H1 (cell line): Measurements from ENCODE around the gene LRRC37A3. TPM values are rescaled to one million over a fixed set of nuclear protein-coding genes. Genes with fewer than 3 reads are reported as not detected.
"Not testable (repeated sequence)": the region's sequence is repeated elsewhere in the genome, so short reads cannot be mapped to it uniquely, and the experiment has no call there.

Source experiments
- CTCF ChIA-PET: fragments of 300-600 bp; sonication (Branson Sonifier 250); formaldehyde crosslinking; loops from one replicate; lab custom pipeline; 2021; ENCODE audit not compliant: partially characterized antibody; lab: Charles Lee
- POLR2A ChIA-PET: fragments of 300-600 bp; sonication (Branson Sonifier 250); formaldehyde crosslinking; loops from one replicate; lab custom pipeline; 2021; ENCODE audit warnings: inconsistent platforms; ENCODE audit not compliant: partially characterized antibody; lab: Charles Lee
- DNase-seq, 2 experiments: peaks; one replicate each; pipeline versions ENCODE4 v3.0.0 to v3.0.0-alpha.2; 2010 to 2022; ENCODE audit warnings: low spot score in 2 of 2, low read depth in 1 of 2, mixed read lengths in 1 of 2
- FAIRE-seq: peaks from 2 replicates; lab custom pipeline; 2011; peaks lifted over from hg19 to GRCh38; lab: Jason Lieb, UNC
- H2AFZ ChIP-seq: 2 replicates; pipeline ENCODE4 v1.8.1; 2012; ENCODE audit warnings: low read length, inconsistent platforms
- H2AK5ac ChIP-seq: 2 replicates; pipeline ENCODE4 v1.6.1; 2013; ENCODE audit warnings: low read depth, low read length
- H2BK120ac ChIP-seq: replicated peaks from 2 replicates; pipeline ENCODE3; 2013; ENCODE audit warnings: low read depth, low read length, inconsistent platforms
- H2BK12ac ChIP-seq: 2 replicates; pipeline ENCODE4 v1.6.1; 2013; ENCODE audit warnings: low read depth, low read length
- H2BK15ac ChIP-seq: 2 replicates; pipeline ENCODE4 v1.6.1; 2013; ENCODE audit warnings: low read length
- H2BK20ac ChIP-seq: 2 replicates; pipeline ENCODE4 v1.6.1; 2013; ENCODE audit warnings: low read length
- H2BK5ac ChIP-seq: 2 replicates; pipeline ENCODE4 v1.6.1; 2013; ENCODE audit warnings: low read depth, low read length
- H3K14ac ChIP-seq: 2 replicates; pipeline ENCODE4 v1.6.1; 2013; ENCODE audit warnings: inconsistent platforms; ENCODE audit not compliant: insufficient read length
- H3K18ac ChIP-seq: 2 replicates; pipeline ENCODE4 v1.6.1; 2013; ENCODE audit warnings: low read length; ENCODE audit errors: extremely low read depth
- H3K23ac ChIP-seq: 2 replicates; pipeline ENCODE4 v1.6.1; 2013; ENCODE audit warnings: inconsistent platforms; ENCODE audit not compliant: insufficient read length
- H3K23me2 ChIP-seq: 2 replicates; pipeline ENCODE4 v1.6.1; 2013; ENCODE audit warnings: low read depth, low read length
- H3K27ac ChIP-seq: 2 replicates; pipeline ENCODE4 v1.6.1; 2011; ENCODE audit warnings: low read depth, low read length, inconsistent platforms
- H3K27me3 ChIP-seq, 4 experiments: replicated peaks in 1 of 4; 1 replicate in 1 of 4; 2 replicates in 3 of 4; pipeline versions ENCODE4 v1.6.1 to v1.8.1; 2011 to 2013; ENCODE audit warnings: low read length in 3 of 4, mild to moderate bottlenecking in 3 of 4, inconsistent platforms in 2 of 4, mixed read lengths in 2 of 4, moderate library complexity in 1 of 4; ENCODE audit not compliant: control insufficient read depth in 3 of 4, insufficient read depth in 3 of 4; ENCODE audit errors: extremely low read depth in 1 of 4
- H3K36me3 ChIP-seq, 4 experiments: 2 replicates each; pipeline versions ENCODE4 v1.6.1 to v1.8.1; 2011 to 2013; ENCODE audit warnings: mild to moderate bottlenecking in 4 of 4, low read length in 3 of 4, moderate library complexity in 2 of 4, control low read depth in 1 of 4, inconsistent platforms in 1 of 4; ENCODE audit not compliant: insufficient read depth in 4 of 4, control insufficient read depth in 2 of 4
- H3K4ac ChIP-seq: replicated peaks from 2 replicates; pipeline ENCODE3; 2013; ENCODE audit warnings: low read length, low read depth, mixed read lengths, inconsistent platforms; ENCODE audit not compliant: insufficient read length
- H3K4me1 ChIP-seq, 4 experiments: replicated peaks in 1 of 4; 1 replicate in 1 of 4; 2 replicates in 3 of 4; pipeline versions ENCODE4 v1.6.1 to v1.8.1; 2011 to 2013; ENCODE audit warnings: low read length in 3 of 4, inconsistent platforms in 2 of 4, mixed read lengths in 1 of 4; ENCODE audit not compliant: insufficient read depth in 4 of 4, control insufficient read depth in 3 of 4
- H3K4me2 ChIP-seq, 2 experiments: 2 replicates each; pipeline versions ENCODE4 v1.6.1 to v1.8.1; 2011 to 2013; ENCODE audit warnings: low read depth in 2 of 2, low read length in 2 of 2, control low read depth in 1 of 2, inconsistent platforms in 1 of 2, mild to moderate bottlenecking in 1 of 2; ENCODE audit not compliant: insufficient read depth in 1 of 2
- H3K4me3 ChIP-seq, 4 experiments: fragments of 200-600, 300-600 bp in 1 of 4; sonication (generic), shearing (Covaris generic), sonication (Bioruptor Twin) in 1 of 4; 2 replicates each; pipeline versions ENCODE4 v1.5.1 to v1.8.1; 2011 to 2016; ENCODE audit warnings: low read length in 4 of 4, low read depth in 3 of 4, control low read depth in 2 of 4, inconsistent platforms in 2 of 4, mild to moderate bottlenecking in 2 of 4, mixed read lengths in 1 of 4, moderate library complexity in 1 of 4; ENCODE audit not compliant: insufficient read depth in 2 of 4; ENCODE audit errors: extremely low read depth in 1 of 4
- H3K56ac ChIP-seq: replicated peaks from 2 replicates; pipeline ENCODE3; 2013; ENCODE audit warnings: low read depth, mild to moderate bottlenecking, mixed read lengths, low read length, inconsistent platforms; ENCODE audit not compliant: insufficient read length
- H3K79me1 ChIP-seq: 2 replicates; pipeline ENCODE4 v1.6.1; 2013; ENCODE audit warnings: low read depth, low read length, control low read depth
- H3K79me2 ChIP-seq, 2 experiments: 2 replicates each; pipeline versions ENCODE4 v1.6.1 to v1.8.1; 2012 to 2013; ENCODE audit warnings: low read length in 2 of 2, mild to moderate bottlenecking in 2 of 2, inconsistent platforms in 1 of 2; ENCODE audit not compliant: insufficient read depth in 2 of 2, control insufficient read depth in 1 of 2
- H3K9ac ChIP-seq, 4 experiments: replicated peaks in 1 of 4; 1 replicate in 1 of 4; 2 replicates in 3 of 4; pipeline versions ENCODE4 v1.6.1 to v1.8.1; 2011 to 2013; ENCODE audit warnings: low read depth in 3 of 4, low read length in 3 of 4, control low read depth in 2 of 4, mild to moderate bottlenecking in 2 of 4, moderate library complexity in 2 of 4, inconsistent platforms in 1 of 4; ENCODE audit errors: extremely low read depth in 1 of 4
- H3K9me3 ChIP-seq, 2 experiments: 2 replicates each; pipeline versions ENCODE4 v1.6.1 to v1.8.1; 2012 to 2013; ENCODE audit warnings: mild to moderate bottlenecking in 2 of 2, moderate library complexity in 2 of 2, control low read depth in 1 of 2, inconsistent platforms in 1 of 2, low read depth in 1 of 2, low read length in 1 of 2, mixed read lengths in 1 of 2; ENCODE audit not compliant: insufficient read depth in 2 of 2
- H4K20me1 ChIP-seq, 2 experiments: replicated peaks in 1 of 2; 2 replicates each; pipeline versions ENCODE3 to v1.8.1; 2011 to 2013; ENCODE audit warnings: inconsistent platforms in 2 of 2, low read length in 2 of 2, mild to moderate bottlenecking in 1 of 2; ENCODE audit not compliant: insufficient read depth in 2 of 2, control insufficient read depth in 1 of 2
- H4K5ac ChIP-seq: 2 replicates; pipeline ENCODE4 v1.6.1; 2013; ENCODE audit warnings: low read length, low read depth, mixed read lengths, inconsistent platforms; ENCODE audit not compliant: insufficient read length
- H4K8ac ChIP-seq: 2 replicates; pipeline ENCODE4 v1.8.0; 2013; ENCODE audit warnings: mild to moderate bottlenecking, moderate library complexity, low read length, inconsistent platforms; ENCODE audit not compliant: insufficient read depth; ENCODE audit errors: extremely low read depth
- H4K91ac ChIP-seq: replicated peaks from 2 replicates; pipeline ENCODE3; 2013; ENCODE audit warnings: low read length, mixed read lengths, inconsistent platforms; ENCODE audit not compliant: insufficient read length
- WGBS, 2 experiments: shearing (Covaris generic) in 1 of 2; methylation state at CpG; one replicate each; pipeline versions ENCODE4 v1.1.6 to v1.1.7; 2013 to 2015; ENCODE audit warnings: low lambda C conversion rate in 2 of 2, mixed read lengths in 2 of 2, inconsistent platforms in 1 of 2, low coverage in 1 of 2, missing lambda C conversion rate in 1 of 2; ENCODE audit not compliant: insufficient replicate concordance in 2 of 2, insufficient coverage in 1 of 2, insufficient read length in 1 of 2; ENCODE audit errors: extremely low coverage in 1 of 2, missing lambda C conversion rate in 1 of 2; 5-methylcytosine and 5-hydroxymethylcytosine counted together
- polyA plus RNA-seq, 7 experiments: library from polyadenylated mRNA; depleted of rRNA in 3 of 7; stranded (reverse) in 5 of 7; unstranded in 2 of 7; fragments of >200 nt in 5 of 7; fragments of 200-250 nt in 2 of 7; gene quantifications; 1 replicate in 5 of 7; 2 replicates in 1 of 7; 4 replicates in 1 of 7; pipeline versions ENCODE4 v1.2.1 to v1.2.3, GENCODE V29; 2011 to 2013; ENCODE audit warnings: missing spikeins in 2 of 7, mixed read lengths in 2 of 7
- total RNA-seq: library from RNA; stranded (reverse); fragmentation: NEBNext Ultra II Directional; extraction: Animal tissue kit (Norgen Biotek cat#: 25700); gene quantifications from 2 replicates; pipeline ENCODE4 v1.2.1, GENCODE V29; 2021

LRRC37A3 gene
- total and polyA plus RNA-seq, 2 of the 8 experiments (the other 6 are each of a cell fraction or from before 2014, with no cell fraction given), result 2.7 to 9.4 TPM

DNA sequence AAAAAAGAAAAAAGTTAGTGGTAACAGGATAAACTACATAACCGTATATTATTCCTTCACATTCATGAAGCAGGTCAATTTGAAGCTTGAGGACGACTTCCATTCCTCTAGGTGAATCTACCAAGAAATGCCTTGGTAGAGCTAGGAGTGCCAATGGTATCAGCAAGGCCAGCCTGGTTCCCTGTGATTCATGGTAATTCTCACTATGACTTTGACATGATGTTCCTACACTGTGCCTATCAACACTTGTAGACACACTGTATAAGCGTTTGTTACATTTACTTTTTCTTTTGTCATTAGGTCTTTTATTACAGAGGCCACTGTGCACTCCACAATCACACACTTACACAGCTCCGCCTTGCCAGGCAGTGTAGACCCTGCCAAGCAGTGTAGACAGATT, 7.2 kb upstream of the LRRC37A3 start:
- H4K8ac ChIP-seq, H3K27ac ChIP-seq, H2BK12ac ChIP-seq, H3K4me1 ChIP-seq, H3K4me3 ChIP-seq, H2BK20ac ChIP-seq, H3K23me2 ChIP-seq, H3K9ac ChIP-seq, H3K36me3 ChIP-seq, H3K14ac ChIP-seq, H4K91ac ChIP-seq, H3K79me1 ChIP-seq, H2AFZ ChIP-seq, H3K9me3 ChIP-seq, H3K4ac ChIP-seq, H2BK5ac ChIP-seq, H3K79me2 ChIP-seq, H4K5ac ChIP-seq, POLR2A ChIA-PET, H2AK5ac ChIP-seq, H3K27me3 ChIP-seq, H3K23ac ChIP-seq, H3K4me2 ChIP-seq, FAIRE-seq, H3K18ac ChIP-seq, H2BK15ac ChIP-seq, H2BK120ac ChIP-seq, H4K20me1 ChIP-seq, DNase-seq, H3K56ac ChIP-seq: not testable (repeated sequence)
- 81% methylated on average over 4 of the region's 4 CpGs; no CpG with 5 or more reads in 1 of the 2 experiments for WGBS, 2 experiments
- CTCF ChIA-PET, result interaction anchor here (1.0 to 2.2 kb wide), 4 partner anchors 12 to 35 kb away, joined by 3 to 29 read pairs (median 4); no protein-coding TSS in a partner anchor

DNA sequence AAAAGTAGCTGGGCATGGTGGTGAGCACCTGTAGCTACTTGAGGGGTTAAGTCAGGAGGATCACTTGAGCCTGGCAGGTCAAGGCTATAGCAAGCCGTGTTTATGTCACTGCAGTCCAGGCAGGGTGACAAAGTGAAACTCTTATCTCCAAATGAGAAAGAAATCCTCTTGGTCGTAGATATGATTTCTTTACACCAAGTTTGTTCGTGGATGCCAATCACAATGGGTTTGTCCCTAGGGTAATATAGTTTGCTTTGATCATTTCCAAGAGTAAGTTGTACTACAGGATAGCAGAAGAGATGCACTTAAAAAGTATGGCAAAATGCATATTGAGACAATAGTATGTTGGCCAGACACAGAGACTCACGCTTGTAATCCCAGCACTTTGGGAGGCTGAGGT, 6.0 kb upstream of the LRRC37A3 start:
- H2AFZ ChIP-seq, H2BK15ac ChIP-seq, H3K79me2 ChIP-seq, H4K8ac ChIP-seq, DNase-seq, H2BK20ac ChIP-seq, H4K20me1 ChIP-seq, H3K27me3 ChIP-seq, H3K4me2 ChIP-seq, H3K9me3 ChIP-seq, CTCF ChIA-PET, H2BK12ac ChIP-seq, H2BK120ac ChIP-seq, H2BK5ac ChIP-seq, H3K79me1 ChIP-seq, H3K4ac ChIP-seq, POLR2A ChIA-PET, H3K14ac ChIP-seq, H4K91ac ChIP-seq, H3K23ac ChIP-seq, H3K4me1 ChIP-seq, H3K27ac ChIP-seq, FAIRE-seq, H3K56ac ChIP-seq, H3K4me3 ChIP-seq, H3K18ac ChIP-seq, H4K5ac ChIP-seq, H3K23me2 ChIP-seq, H3K36me3 ChIP-seq, H2AK5ac ChIP-seq, H3K9ac ChIP-seq: not testable (repeated sequence)
- WGBS, 2 experiments, result 88% methylated on average over 4 of the region's 4 CpGs; no CpG with 5 or more reads in 1 of the 2 experiments
